ENCODE measurements around the gene GNE.
"Not testable (repeated sequence)": the region's sequence is repeated elsewhere in the genome, so short reads cannot be mapped to it uniquely, and the experiment has no call there.

DNA sequence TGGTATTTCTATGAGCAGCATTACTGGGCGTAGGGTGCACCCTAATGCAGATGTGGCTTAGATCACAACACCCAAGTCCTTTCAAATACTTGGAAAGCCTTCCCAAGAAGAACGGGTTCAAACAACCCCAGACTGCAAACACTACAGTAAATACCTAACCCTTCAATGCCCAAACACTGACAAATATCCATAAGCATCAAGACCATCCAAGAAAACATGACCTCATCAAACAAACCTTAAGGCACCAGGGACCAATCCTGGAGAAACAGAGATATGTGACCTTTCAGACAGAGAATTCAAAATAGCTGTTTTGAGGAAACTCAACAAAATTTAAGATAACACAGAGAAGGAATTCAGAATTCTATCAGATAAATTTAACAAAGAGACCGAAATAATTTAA is 83.0 kb downstream of the GNE start:
- not testable (repeated sequence) for TF ChIP-seq POLR2AphosphoS5 (IDR thresholded peaks at IDR 0.05; ENCODE audit: low read depth, low read length); TCF12 (IDR thresholded peaks at IDR 0.05); TCF12 (CRISPR knock-in tag; IDR thresholded peaks at IDR 0.05); NFE2L2 (IDR thresholded peaks at IDR 0.05; ENCODE audit: low read length); EP300 (IDR thresholded peaks at IDR 0.05; ENCODE audit: low read depth in 2 of 2, low read length in 2 of 2); EP300 (CRISPR knock-in tag; IDR thresholded peaks at IDR 0.05; ENCODE audit: borderline replicate concordance); JUN (CRISPR knock-in tag; IDR thresholded peaks at IDR 0.05); POLR2A (IDR thresholded peaks at IDR 0.05; ENCODE audit: insufficient read depth in 1 of 2, low read depth in 2 of 2, low read length in 2 of 2); ZNF781 (CRISPR knock-in tag; IDR thresholded peaks at IDR 0.05; ENCODE audit: borderline replicate concordance, not compliant biosample characterization)
- TF ChIP-seq, protein P1, sequence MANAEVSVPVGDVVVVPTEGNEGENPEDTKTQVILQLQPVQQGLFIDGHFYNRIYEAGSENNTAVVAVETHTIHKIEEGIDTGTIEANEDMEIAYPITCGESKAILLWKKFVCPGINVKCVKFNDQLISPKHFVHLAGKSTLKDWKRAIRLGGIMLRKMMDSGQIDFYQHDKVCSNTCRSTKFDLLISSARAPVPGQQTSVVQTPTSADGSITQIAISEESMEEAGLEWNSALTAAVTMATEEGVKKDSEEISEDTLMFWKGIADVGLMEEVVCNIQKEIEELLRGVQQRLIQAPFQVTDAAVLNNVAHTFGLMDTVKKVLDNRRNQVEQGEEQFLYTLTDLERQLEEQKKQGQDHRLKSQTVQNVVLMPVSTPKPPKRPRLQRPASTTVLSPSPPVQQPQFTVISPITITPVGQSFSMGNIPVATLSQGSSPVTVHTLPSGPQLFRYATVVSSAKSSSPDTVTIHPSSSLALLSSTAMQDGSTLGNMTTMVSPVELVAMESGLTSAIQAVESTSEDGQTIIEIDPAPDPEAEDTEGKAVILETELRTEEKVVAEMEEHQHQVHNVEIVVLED (CRISPR knock-in tag; IDR thresholded peaks at IDR 0.05; ENCODE audit: borderline replicate concordance): not testable (repeated sequence)
- TF ChIP-seq, protein P2, sequence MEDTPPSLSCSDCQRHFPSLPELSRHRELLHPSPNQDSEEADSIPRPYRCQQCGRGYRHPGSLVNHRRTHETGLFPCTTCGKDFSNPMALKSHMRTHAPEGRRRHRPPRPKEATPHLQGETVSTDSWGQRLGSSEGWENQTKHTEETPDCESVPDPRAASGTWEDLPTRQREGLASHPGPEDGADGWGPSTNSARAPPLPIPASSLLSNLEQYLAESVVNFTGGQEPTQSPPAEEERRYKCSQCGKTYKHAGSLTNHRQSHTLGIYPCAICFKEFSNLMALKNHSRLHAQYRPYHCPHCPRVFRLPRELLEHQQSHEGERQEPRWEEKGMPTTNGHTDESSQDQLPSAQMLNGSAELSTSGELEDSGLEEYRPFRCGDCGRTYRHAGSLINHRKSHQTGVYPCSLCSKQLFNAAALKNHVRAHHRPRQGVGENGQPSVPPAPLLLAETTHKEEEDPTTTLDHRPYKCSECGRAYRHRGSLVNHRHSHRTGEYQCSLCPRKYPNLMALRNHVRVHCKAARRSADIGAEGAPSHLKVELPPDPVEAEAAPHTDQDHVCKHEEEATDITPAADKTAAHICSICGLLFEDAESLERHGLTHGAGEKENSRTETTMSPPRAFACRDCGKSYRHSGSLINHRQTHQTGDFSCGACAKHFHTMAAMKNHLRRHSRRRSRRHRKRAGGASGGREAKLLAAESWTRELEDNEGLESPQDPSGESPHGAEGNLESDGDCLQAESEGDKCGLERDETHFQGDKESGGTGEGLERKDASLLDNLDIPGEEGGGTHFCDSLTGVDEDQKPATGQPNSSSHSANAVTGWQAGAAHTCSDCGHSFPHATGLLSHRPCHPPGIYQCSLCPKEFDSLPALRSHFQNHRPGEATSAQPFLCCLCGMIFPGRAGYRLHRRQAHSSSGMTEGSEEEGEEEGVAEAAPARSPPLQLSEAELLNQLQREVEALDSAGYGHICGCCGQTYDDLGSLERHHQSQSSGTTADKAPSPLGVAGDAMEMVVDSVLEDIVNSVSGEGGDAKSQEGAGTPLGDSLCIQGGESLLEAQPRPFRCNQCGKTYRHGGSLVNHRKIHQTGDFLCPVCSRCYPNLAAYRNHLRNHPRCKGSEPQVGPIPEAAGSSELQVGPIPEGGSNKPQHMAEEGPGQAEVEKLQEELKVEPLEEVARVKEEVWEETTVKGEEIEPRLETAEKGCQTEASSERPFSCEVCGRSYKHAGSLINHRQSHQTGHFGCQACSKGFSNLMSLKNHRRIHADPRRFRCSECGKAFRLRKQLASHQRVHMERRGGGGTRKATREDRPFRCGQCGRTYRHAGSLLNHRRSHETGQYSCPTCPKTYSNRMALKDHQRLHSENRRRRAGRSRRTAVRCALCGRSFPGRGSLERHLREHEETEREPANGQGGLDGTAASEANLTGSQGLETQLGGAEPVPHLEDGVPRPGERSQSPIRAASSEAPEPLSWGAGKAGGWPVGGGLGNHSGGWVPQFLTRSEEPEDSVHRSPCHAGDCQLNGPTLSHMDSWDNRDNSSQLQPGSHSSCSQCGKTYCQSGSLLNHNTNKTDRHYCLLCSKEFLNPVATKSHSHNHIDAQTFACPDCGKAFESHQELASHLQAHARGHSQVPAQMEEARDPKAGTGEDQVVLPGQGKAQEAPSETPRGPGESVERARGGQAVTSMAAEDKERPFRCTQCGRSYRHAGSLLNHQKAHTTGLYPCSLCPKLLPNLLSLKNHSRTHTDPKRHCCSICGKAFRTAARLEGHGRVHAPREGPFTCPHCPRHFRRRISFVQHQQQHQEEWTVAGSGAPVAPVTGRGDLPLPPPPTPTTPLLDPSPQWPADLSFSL (CRISPR knock-in tag; IDR thresholded peaks at IDR 0.05): not testable (repeated sequence)
- TF ChIP-seq, protein P3, sequence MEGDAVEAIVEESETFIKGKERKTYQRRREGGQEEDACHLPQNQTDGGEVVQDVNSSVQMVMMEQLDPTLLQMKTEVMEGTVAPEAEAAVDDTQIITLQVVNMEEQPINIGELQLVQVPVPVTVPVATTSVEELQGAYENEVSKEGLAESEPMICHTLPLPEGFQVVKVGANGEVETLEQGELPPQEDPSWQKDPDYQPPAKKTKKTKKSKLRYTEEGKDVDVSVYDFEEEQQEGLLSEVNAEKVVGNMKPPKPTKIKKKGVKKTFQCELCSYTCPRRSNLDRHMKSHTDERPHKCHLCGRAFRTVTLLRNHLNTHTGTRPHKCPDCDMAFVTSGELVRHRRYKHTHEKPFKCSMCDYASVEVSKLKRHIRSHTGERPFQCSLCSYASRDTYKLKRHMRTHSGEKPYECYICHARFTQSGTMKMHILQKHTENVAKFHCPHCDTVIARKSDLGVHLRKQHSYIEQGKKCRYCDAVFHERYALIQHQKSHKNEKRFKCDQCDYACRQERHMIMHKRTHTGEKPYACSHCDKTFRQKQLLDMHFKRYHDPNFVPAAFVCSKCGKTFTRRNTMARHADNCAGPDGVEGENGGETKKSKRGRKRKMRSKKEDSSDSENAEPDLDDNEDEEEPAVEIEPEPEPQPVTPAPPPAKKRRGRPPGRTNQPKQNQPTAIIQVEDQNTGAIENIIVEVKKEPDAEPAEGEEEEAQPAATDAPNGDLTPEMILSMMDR (CRISPR knock-in tag; IDR thresholded peaks at IDR 0.05): not testable (repeated sequence)
- TF ChIP-seq, protein P4, sequence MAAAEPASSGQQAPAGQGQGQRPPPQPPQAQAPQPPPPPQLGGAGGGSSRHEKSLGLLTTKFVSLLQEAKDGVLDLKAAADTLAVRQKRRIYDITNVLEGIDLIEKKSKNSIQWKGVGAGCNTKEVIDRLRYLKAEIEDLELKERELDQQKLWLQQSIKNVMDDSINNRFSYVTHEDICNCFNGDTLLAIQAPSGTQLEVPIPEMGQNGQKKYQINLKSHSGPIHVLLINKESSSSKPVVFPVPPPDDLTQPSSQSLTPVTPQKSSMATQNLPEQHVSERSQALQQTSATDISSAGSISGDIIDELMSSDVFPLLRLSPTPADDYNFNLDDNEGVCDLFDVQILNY (CRISPR knock-in tag; conservative IDR thresholded peaks at IDR 0.05): not testable (repeated sequence)
